Hepatocyte (in vitro differentiated cells): ENCODE results near the gene LAMB4.
"Not testable (repeated sequence)": the region's sequence is repeated elsewhere in the genome, so short reads cannot be mapped to it uniquely, and the experiment has no call there.

Experiments
- CTCF ChIP-seq: fragments of 200-600 bp; sonication (generic); IDR thresholded peaks from 2 replicates; pipeline ENCODE4 v1.5.1; 2016; ENCODE audit warnings: antibody characterized with exemption, mild to moderate bottlenecking; ENCODE audit not compliant: poor library complexity
- EZH2 ChIP-seq: fragments of 200-600 bp; sonication (generic); IDR thresholded peaks from 2 replicates; pipeline ENCODE4 v1.6.1; 2016; ENCODE audit warnings: antibody characterized with exemption, mild to moderate bottlenecking, borderline replicate concordance
- EZH2phosphoT487 ChIP-seq: fragments of 200-600 bp; sonication (generic); IDR thresholded peaks from one replicate; pipeline ENCODE4 v1.6.1; 2018; ENCODE audit warnings: antibody characterized with exemption, mild to moderate bottlenecking, low read depth, moderate library complexity; ENCODE audit not compliant: unreplicated experiment, severe bottlenecking

- TF ChIP-seq CTCF, EZH2, EZH2phosphoT487: not testable (repeated sequence)
Measured at GRCh38 chr7:108033309-108033708, 96.9 kb downstream of the LAMB4 start.
